GM23248 (cell line): ENCODE measurements around the gene SGCG.

Experiments
- EZH2 ChIP-seq: fragments of 200-600 bp; sonication (generic); IDR thresholded peaks from 2 replicates; pipeline ENCODE4 v1.6.1; 2018; ENCODE audit warnings: antibody characterized with exemption, mild to moderate bottlenecking; ENCODE audit not compliant: insufficient read depth, poor library complexity, severe bottlenecking
- EZH2phosphoT487 ChIP-seq: fragments of 200-600 bp; sonication (generic); IDR thresholded peaks from 2 replicates; pipeline ENCODE4 v1.6.1; 2018; ENCODE audit warnings: antibody characterized with exemption, moderate library complexity, mild to moderate bottlenecking, low read depth; ENCODE audit not compliant: insufficient read depth

GRCh38 chr13:23175920-23176319 is 4.9 kb upstream of the SGCG start:
- TF ChIP-seq EZH2 (no peak), EZH2phosphoT487 (no peak)
